Left kidney (tissue), 2 donors: Measurements from ENCODE around the gene ADGRL1. TPM values are rescaled to one million over a fixed set of nuclear protein-coding genes. Genes with fewer than 3 reads are reported as not detected.

Source experiments
- DNase-seq: peaks from one replicate; pipeline ENCODE4 v3.0.0-alpha.2; 2013
- polyA plus RNA-seq: library from polyadenylated mRNA; unstranded; fragments of 120-200 nt; gene quantifications from one replicate; pipeline ENCODE4 v1.2.1, GENCODE V29; 2013; ENCODE audit not compliant: insufficient read length

ADGRL1 gene
- polyA plus RNA-seq, 1 donor, result 39.8 TPM

GRCh38 chr19:14141041-14141440 lies 64.9 kb downstream of the ADGRL1 start:
- DNase-seq, result no peak

GRCh38 chr19:14139944-14140343 lies 66.0 kb downstream of the ADGRL1 start:
- no peak for DNase-seq

GRCh38 chr19:14138576-14139265 lies 67.2 kb downstream of the ADGRL1 start:
- no peak for DNase-seq

GRCh38 chr19:14136509-14137281 lies 69.3 kb downstream of the ADGRL1 start, which contains the start of gene ASF1B:
Gene ASF1B (minus strand): TSS chr19:14136589. CDS start chr19:14136456, 133 bp downstream.
- peak; percentile 99 for DNase-seq

GRCh38 chr19:14135985-14136508 lies 69.9 kb downstream of the ADGRL1 start:
- DNase-seq, result no peak

- no peak for DNase-seq
Measured at GRCh38 chr19:14135355-14135754, 70.6 kb downstream of the ADGRL1 start.

GRCh38 chr19:14127929-14128509 lies 78.0 kb downstream of the ADGRL1 start:
- no peak for DNase-seq

GRCh38 chr19:14127176-14127575 lies 78.8 kb downstream of the ADGRL1 start:
- no peak for DNase-seq

GRCh38 chr19:14122924-14123323 lies 83.0 kb downstream of the ADGRL1 start:
- DNase-seq, result no peak

- DNase-seq, result no peak
Measured at GRCh38 chr19:14120497-14120780, 85.5 kb downstream of the ADGRL1 start.

GRCh38 chr19:14119644-14120496 lies 86.1 kb downstream of the ADGRL1 start:
- DNase-seq, result no peak

- no peak for DNase-seq
Measured at GRCh38 chr19:14119146-14119545, 86.8 kb downstream of the ADGRL1 start.

GRCh38 chr19:14118165-14119051 lies 87.6 kb downstream of the ADGRL1 start:
- DNase-seq, result no peak

- peak; percentile 98 for DNase-seq
Measured at GRCh38 chr19:14117668-14118164, 88.3 kb downstream of the ADGRL1 start, which contains the start of gene PRKACA. Gene PRKACA (minus strand): TSS chr19:14117762. CDS start chr19:14117547, 215 bp downstream.

- DNase-seq, result no peak
Measured at GRCh38 chr19:14116918-14117578, 88.9 kb downstream of the ADGRL1 start.

- DNase-seq, result no peak
Measured at GRCh38 chr19:14116525-14116917, 89.4 kb downstream of the ADGRL1 start.

GRCh38 chr19:14115756-14116155 lies 90.2 kb downstream of the ADGRL1 start:
- no peak for DNase-seq

- DNase-seq, result no peak
Measured at GRCh38 chr19:14114854-14115253, 91.1 kb downstream of the ADGRL1 start.

GRCh38 chr19:14114439-14114838 lies 91.5 kb downstream of the ADGRL1 start:
- DNase-seq, result no peak

- DNase-seq, result no peak
Measured at GRCh38 chr19:14113762-14114414, 92.1 kb downstream of the ADGRL1 start.
